NCI-H82 (cell line): ENCODE data around the gene DUSP18.
"Not testable (repeated sequence)": the region's sequence is repeated elsewhere in the genome, so short reads cannot be mapped to it uniquely, and the experiment has no call there.

Experiments used
- DNase-seq: peaks from one replicate; lab custom pipeline; 2025; lab: John Stamatoyannopoulos, UW

The DUSP18 gene

DNA sequence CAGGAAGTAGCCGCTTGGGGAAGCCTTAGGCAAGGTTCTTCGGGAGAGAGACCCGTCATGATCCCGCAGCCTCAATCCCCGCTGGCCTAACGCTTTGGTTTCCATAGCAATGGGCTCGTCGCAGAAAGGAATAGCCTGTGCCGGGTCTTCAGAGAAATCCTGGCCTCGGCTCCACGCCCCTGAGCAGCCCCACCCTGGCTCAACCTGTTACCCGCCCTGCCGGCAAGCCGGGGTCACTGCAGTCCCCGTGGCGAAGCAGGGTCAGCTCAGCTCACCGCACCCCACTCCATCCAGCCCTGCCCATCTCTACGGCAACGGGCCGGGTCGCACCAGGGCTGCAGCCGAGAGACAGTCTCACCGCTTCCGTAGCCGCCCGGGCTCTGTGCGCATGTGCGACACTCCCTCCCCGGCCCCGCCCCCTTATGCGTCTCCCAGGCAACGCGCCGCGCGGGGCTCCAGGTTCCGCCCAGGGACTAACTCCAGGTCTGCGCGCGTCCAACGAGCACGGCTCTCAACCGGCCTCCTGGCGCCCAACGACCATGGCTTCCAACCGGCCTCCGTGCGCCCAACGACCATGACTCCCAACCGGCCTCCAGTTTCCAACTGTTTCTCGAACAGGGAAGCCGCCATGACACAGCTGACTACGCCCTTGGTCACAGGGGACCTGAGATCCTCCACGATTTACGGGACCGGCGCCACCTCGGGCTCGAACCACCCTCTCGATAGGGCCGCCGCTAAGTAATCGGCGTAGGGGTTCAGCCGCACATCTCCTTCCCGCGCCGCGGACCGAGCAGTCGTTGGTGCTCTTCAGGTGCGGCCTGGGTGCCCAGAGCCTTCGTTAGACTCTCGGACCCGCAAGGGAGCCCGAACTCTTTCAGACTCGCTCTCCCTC, at the start of gene DUSP18:
TSS of gene DUSP18 (minus strand) at position 382 of the 892 bp plus-strand sequence. CDS start 3,872 bp downstream, outside the sequence.
- DNase-seq = peak; percentile 92

DNA sequence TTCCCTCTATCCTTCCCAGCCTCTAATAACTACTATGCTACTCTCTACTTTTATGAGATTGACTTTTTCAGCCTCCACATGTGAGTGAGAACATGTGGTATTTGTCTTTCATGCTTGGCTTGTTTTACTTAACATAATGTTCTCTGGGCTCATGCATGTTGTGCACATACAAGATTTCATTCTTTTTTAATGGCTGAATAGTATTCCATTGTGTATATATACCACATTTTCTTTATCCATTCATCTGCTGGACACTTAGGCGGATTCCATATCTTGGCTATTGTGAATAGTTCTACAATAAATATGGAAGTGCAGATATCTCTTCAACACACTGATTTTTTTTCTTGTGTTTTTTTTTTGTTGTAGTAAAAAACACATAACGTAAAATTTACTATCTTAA, 46.4 kb upstream of the DUSP18 start:
- no peak for DNase-seq

DNA sequence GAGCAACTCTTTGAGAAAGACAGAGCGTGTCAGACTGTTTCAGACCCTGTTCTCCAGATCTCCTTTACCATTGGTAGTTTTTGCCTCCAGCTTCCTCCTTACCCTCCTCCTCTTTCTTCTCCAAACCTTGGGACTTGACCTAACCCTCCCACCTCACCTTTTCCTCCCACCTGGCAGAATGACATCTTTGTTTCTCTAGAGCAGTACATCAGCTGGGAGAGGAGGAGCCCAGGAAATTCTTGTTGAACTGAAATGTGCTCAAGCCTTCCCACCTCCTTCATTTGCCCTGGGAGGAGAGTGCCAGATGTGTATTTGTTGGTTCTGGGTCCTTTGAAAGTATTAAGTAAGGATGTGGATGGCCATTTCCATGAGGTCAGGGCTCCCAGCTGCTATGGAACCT, 44.4 kb upstream of the DUSP18 start:
- no peak for DNase-seq

DNA sequence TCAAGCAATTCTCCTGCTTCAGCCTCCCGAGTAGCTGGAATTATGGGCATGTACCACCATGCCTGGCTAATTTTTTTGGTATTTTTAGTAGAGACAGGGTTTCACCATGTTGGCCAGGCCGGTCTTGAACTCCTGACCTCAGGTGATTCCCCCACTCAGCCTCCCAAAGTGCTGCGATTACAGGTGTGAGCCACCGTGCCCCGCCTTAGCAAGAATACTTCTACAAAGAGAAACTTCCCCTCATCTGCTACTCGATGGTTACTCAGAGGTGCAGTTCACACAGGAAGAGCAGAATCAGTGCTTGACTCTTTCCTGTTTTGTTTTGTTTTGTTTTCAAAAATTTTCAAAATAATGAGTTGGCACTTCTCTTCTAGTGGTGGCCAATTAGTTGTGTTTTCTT, 42.3 kb upstream of the DUSP18 start:
- not testable (repeated sequence) for DNase-seq

DNA sequence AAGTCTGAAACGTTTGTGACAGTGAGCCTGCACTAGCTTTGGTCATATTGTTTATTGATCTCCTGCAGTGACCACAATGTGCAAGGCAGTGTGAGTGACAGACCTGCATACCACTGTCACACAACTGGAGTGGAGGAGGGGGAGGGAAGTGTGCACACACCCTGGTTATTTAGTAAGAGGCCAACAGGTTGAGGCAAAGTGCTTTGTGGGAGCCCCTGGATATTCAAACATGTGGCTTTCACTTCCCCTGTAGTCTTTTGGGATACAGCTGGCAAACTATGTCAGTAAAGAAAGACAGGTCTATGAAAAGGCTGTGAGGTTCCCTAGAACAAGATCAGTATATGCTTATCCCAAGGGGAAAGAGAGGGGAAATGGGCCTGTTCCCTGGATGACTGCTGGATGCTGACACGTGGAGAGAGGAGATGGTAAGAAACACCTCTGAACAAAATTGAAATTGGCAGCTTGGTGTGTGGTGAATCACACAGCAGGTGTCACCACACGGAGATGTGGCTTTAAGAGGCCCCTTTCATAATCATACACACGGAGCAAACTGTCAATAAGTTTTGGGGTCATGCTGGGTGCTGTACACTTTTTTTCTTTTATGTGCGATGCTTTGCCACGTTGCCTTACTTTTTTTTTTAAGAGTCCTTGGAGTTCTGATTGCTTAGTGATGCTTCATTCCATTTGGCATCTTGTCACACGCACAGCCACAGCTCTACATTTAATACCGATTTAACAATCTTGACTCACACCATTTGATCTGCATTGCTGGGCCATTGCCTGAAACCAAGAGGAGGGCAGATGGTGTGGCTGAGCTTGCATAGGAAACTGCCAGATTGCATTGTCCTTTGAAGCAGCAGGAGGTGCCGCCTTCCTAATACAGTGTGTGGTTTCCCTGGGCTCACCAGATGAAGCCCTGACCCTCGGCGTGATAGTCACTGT, 38.3 kb upstream of the DUSP18 start:
- DNase-seq = peak; percentile 89

DNA sequence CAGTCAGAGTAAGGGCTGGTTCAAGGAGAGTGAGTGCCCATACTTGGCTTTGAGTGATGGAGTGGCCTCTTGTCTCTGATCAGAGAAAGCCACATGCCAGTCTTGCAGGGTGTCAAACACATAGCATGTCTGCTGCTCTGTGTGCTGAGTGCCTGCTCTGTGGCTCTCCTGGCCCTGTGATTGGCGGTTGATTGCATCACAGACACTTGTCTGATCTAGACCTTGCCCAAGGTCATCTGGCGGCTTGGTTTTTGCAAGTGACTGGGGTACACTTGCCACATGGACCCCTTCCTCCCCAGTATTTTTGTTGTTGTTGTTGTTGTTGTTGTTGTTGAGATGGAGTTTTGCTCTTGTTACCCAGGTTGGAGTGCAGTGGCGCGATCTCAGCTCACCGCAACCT, 37.3 kb upstream of the DUSP18 start:
- no peak for DNase-seq

DNA sequence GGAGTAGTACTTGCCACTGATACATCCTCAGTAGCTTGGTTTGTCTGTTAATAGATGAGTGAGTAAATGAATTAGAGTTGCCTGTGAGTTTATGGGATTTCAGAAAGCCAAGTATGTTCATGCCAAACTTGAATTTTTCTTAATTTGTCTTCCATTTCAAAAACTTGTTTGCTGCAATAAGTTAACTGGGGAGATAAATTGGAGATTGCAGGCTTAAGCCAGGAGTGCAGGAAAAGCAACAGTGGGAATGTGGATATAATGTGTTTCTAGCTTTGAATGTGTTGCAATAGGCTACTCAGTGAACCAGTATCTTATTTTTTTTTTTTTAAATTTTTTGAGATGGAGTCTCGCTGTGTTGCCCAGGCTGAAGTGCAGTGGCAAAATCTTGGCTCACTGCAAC, 35.2 kb upstream of the DUSP18 start:
- DNase-seq = no peak

DNA sequence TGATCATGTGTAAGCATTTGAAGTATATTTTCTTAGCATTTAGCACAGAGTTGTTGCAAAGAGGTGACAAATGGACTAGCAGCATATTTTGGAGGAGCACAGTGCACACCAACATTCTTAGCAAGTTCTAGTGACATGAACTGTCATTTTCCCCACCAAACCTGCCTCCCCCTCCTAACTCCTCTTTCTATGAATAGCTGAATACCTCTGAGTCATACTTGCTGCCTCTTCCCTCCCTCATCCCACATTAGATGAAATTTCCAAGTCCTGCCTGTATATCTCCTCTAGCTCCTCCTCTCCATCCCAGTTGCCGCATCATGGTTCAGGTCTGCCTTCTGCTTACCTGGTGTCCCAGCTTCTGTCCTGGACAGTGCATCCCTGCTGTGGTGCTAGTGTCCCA, 34.2 kb upstream of the DUSP18 start:
- DNase-seq = no peak

DNA sequence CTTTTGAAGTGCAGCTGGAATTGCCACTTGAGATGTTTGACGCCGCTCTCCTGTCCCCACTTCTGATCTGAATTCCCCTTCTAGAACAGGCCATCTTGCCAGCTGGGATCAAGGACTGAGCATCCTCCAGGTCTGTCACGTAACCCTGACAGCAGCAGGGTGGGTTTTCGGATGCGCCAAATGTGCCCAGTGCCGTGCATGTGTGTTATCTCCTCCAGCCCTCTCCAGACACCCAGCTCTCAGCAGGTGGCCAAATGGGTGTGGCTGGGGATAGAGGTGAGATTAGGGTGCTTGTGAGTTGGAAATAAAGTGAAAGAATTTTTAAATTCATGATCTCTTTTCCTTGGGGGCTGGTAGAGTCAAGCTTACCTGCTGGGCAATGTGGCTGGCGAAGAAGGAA, 30.3 kb upstream of the DUSP18 start:
- DNase-seq = no peak

DNA sequence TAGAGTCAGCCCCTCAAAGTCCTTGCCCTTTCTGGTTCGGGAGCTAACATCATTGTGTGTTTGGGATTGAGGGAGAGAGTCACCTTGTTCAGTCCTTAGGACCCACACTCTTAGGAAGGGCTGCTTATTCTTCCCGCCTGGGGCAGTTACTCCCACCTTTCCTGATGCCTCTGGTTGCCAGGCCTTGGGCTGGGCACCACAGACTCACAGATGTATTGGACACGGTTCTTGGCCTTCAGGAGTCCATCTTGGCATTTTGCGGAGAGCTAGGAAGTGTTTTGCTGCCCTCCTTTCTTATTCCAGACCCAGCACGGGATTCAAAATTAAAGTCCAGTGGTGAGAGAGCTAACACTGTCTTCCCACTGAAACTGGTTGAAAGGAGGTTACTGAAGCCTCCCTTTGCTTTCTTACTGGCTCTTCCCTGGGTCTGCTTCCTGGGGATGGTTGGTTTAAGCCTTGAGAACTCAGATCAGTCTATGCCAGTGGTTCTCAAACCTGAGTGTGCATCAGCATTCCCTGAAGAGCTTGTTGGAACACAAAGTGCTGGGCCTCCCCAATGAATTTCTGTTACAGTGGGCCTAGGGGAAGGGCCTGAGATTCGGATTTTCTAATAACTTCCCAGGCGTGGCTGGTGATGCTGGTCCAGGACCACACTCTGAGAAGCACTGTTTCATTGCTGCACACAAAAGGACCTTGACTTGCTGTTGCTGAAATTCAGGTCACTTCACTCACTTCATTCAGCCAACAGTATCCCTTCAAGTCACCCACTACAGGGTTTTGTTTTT, 28.4 kb upstream of the DUSP18 start:
- DNase-seq = no peak

DNA sequence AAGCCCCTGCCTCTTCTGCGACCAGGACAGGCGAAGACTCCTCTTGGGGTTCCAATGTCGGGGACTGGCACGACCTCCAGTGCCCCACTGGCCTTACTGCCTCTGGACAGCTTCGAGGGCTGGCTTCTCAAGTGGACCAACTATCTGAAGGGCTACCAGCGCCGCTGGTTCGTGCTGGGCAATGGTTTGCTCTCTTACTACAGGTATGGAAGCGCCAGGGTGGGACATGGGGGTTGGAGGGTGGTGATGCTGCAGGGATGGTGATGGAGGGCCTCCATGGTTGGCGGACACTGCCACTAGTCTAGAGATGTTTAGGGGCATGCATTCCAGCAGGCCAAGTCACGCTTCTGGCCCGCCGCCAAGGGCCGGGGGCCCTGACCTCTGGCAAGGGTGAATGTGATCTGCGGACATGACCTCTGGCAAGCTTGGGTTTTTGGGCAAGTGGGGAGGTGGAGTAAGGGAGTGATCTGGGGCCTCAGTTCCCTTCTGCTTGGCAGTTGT, 27.7 kb upstream of the DUSP18 start:
- no peak for DNase-seq

DNA sequence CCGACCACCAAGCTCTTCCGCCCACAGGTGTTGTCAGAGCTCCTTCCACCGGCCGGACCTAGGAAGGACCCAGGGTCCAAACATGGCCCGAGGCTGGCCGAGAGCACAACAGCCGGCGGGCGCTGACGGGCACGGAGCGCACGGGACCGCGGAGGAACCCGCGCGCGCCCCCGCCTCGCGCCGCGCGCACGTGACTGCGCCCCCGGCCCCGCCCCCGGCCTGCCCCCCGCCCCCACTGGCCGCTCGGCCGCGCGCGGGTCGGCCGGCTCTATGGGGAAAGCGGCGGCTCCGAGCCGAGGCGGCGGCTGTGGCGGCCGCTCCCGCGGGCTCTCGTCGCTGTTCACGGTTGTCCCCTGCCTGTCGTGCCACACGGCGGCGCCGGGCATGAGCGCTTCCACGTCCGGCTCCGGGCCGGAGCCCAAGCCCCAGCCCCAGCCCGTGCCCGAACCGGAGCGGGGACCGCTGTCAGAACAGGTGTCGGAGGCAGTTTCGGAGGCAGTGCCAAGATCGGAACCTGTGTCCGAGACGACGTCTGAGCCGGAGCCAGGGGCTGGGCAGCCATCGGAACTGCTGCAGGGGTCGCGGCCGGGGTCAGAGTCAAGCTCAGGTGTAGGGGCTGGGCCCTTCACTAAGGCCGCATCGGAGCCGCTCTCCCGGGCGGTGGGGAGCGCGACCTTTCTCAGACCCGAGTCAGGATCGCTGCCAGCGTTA, 27.1 kb upstream of the DUSP18 start, which contains the start of gene OSBP2:
TSS of gene OSBP2 (plus strand) at position 235 of the 711 bp plus-strand sequence. CDS start at position 271, 36 bp downstream.
- DNase-seq = peak; percentile 45

DNA sequence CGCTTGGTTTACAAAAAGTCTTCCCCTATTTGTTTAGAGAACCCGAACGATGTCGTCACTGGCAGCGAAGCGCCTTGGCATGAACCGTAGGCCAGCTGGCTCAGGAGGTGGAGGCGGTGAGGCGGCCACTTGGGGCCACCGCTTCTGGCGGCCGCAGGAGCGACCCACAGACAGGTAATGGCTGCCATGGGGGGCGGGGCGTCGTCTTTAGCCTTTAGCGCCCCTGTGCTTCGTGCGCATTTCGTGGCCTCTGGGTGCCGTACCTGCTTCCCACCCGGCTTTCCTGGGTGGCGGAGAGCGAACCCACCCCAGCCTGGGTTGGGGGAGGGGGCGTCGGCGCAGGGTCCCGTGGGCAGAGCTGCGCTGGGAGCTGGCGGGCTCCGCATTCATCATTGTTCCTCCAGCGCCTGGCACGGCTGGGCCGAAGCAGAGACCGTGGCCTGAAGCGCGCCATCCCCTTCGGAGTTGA, 26.5 kb upstream of the DUSP18 start:
- DNase-seq = peak; percentile 66

DNA sequence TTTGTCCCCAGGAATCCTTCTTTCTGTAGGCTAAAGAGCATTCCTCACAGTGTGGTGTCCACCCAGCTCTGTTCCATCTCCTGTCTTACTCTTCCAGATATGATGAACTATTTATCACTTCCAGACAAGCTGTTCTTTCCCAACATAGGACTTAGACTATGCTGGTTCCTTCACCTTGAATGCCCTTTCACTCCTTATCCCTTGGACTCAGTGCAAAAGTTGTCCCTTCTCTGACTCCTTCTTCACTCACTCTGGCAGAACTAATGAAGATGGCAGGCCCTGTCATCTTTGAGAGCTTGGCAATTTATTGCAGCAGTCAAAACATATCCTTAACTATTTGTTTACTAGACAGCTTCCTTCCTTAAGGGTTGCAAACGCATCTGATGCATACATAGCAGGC, 23.5 kb upstream of the DUSP18 start:
- DNase-seq = no peak

DNA sequence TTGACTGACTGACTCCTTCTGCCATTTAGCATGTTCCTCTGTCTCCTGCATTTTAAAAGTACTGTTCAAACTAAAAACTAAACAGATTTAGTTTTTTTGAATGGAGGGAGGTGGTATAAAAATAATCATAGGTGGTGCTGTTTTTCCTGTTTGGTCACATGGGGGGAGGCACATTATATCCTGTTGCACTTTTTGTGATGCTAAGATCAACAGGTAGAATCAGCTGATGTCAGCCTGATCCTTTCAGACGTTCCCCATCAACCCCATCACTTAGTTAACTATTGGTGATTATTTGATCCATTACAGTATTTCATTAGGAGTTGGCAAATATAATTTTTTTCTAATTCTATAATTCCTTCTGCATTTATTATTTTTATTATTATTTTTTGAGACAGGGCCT, 21.9 kb upstream of the DUSP18 start:
- DNase-seq = no peak

DNA sequence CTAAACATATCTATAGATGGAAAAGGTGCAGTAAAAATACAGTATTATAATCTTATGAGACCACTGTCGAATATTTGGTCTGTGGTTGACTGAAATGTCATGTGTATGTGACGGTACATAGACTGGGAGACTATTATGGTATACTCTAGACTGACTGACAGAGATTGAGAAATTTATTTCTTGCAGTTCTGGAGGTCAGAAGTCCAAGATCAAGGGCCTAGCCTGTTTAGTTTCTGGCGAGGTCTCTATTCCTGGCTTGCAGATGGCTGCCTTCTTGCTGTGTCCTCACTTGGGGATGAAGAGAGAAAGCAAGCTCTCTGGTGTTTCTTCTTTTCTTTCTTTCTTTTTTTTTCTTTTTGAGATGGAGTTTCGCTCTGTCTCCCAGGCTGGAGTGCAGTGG, 19.7 kb upstream of the DUSP18 start:
- DNase-seq = no peak

DNA sequence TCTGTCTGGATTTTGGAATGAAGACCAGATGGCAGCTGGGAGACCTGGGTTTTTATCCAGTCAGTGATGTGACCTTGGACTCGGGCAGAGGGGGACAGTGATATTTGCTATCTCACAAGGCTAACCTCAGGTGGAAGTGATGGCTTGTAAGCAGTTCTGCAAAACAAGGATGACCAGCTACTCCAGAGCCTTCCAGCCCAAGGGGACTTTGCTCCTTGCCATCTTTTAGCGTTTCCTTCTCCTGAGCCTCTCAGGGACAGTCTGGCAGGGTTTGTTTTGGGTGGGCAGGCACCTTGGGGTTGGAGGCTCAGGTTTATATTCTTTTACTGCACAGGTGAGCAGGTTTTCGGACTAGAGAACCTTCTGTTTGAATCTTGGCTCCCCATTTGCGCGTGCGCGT, 17.5 kb upstream of the DUSP18 start:
- DNase-seq = peak; percentile 13

DNA sequence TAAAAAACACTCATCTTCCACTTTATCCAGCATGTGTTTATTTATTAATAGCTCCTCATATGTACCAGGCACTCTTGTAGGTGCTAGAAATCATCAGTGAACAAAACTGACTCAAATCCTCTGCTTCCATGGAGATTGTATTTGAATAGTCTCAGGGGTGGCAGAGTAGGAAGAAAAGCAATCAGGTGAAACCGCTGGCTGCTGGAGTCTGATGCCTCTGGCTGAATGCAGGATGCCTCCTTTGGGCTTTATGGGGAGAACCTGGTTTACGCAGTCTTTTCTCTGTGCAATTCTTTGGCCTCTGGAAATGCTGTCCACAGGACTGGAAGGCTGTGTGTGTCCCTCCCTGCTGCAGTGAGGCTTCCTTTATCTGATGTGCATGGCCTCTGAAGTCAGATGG, 14.2 kb upstream of the DUSP18 start:
- no peak for DNase-seq

DNA sequence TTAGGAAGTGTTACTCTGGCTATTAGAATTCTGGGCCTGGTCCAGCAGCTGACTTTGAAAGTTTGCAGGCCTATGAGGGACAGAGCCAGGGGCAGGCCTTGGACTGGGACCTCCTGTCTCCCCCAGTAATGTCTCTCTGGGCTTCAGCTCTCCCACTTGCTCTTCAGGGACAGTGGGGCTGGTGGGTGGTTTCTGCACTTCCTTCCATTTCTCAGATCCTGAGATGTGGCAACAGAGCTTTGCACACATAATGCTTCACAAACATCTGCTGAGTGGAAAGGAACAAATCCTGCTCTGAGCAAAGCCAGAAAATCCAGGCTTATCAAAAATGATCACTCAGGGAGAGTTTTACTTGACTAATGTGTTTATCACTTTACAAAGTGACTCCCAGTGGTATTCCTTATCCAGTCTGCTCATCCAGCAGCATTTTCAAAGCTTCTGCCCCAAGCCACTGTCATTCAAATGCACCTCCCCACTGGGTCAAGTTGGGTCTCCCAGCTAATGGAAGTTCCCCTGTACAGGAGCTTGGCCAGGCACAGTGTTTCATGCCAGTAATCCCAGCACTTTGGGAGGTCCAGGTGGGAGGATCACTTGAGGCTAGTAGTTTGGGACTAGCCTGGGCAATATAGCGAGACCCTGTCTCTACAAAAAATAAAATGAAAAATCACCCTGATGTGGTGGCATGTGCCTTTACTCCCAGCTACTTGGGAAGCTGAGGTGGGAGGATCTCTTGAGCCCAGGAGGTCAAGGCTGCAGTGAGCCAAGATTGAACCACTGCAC, 13.5 kb upstream of the DUSP18 start:
- DNase-seq = no peak
